ENCODE data around the gene HERC2.
A peak's percentile ranks its signal among the peaks of the same experiment; 100 is the strongest.

HERC2 gene

GRCh38 chr15:28107904-28108275 is 214.1 kb downstream of the HERC2 start:
- no peak overlapping the region for H3K4me3 ChIP-seq (ENCODE audit: low read depth, low read length)
- no peak for TF ChIP-seq CTCF (IDR thresholded peaks at IDR 0.05; ENCODE audit: low read depth, low read length)

- TF ChIP-seq CTCF (IDR thresholded peaks at IDR 0.05; ENCODE audit: low read depth, low read length) = no peak
- peak overlapping the region; percentile 57 for H3K4me3 ChIP-seq (ENCODE audit: low read depth, low read length)
These were observed 214.7 kb downstream of the HERC2 start for GRCh38 chr15:28107111-28107903.

DNA sequence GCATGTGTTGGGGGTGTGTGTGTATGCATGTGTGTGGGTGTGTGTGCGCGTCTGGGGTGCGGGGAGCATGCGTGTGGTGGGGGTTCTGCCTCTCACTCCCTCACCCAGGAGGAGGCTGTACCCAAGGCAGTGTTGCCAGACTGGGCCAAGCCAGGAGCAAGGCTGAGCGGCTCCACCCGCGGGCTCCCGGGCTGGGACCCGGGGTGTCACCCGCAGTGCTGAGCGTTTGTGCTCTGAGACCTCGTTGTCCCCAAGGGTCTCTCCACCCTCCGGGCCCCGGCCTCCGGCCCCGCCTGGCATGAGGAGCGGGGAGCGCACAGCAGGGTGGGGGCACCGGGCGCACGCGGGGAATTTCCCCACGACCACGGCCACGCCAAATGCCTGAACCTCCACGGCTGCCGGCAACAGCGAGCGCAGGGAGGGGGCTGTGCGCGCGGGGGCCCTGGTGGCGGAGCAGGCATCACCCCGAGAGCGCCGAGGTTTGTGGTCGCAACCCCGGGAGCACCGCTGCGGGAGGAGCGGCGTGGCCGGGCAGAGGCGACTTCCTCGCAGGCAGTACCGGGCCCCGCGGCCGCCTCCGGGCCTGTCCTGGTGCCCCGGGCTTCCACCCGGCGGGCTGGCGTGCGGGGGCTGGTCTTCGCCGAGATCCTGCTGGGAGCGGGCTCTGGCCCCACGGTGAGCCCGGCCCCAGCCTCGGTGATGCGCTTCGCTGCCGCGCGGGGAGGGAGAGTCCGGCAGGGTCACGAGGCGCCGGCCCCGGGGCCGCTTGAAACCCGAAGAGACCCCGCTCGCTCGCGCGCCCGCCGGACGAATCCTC is 215.5 kb downstream of the HERC2 start:
- H3K4me3 ChIP-seq (ENCODE audit: low read depth, low read length) = peak overlapping the region; percentile 57

GRCh38 chr15:28105793-28106192 is 216.2 kb downstream of the HERC2 start:
- H3K4me3 ChIP-seq (ENCODE audit: low read depth, low read length) = no peak overlapping the region
- TF ChIP-seq CTCF (IDR thresholded peaks at IDR 0.05; ENCODE audit: low read depth, low read length) = no peak

More for the DNA sequence above, 215.5 kb downstream of the HERC2 start:
- no peak for TF ChIP-seq CTCF (IDR thresholded peaks at IDR 0.05; ENCODE audit: low read depth, low read length)

GRCh38 chr15:28105224-28105791 is 216.7 kb downstream of the HERC2 start:
- no peak for TF ChIP-seq CTCF (IDR thresholded peaks at IDR 0.05; ENCODE audit: low read depth, low read length)
- H3K4me3 ChIP-seq (ENCODE audit: low read depth, low read length) = no peak overlapping the region

DNA sequence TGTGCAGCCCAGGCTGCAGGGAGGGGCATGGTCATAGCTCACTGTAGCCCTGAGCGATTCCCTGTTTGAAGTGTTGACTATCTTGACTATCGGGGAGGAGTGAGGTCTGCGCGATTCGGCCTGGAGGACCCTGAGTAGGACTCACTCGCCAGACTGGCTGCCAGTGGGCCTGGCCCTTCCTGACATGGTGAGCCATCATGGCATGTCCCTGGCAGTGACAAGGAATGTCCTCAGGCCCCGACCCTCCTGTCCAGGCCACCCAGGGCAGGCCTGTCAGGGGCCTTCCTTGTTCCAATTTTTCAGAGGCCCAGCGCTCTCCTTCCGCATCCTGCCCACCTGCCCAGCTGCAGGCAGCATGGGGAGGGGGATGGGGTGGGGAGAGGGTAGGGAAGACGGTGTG is 217.7 kb downstream of the HERC2 start:
- TF ChIP-seq CTCF (IDR thresholded peaks at IDR 0.05; ENCODE audit: low read depth, low read length) = no peak

GRCh38 chr15:28103831-28104230 is 218.1 kb downstream of the HERC2 start:
- no peak overlapping the region for H3K4me3 ChIP-seq (ENCODE audit: low read depth, low read length)
- TF ChIP-seq CTCF (IDR thresholded peaks at IDR 0.05; ENCODE audit: low read depth, low read length) = no peak

More for the DNA sequence above, 217.7 kb downstream of the HERC2 start:
- no peak overlapping the region for H3K4me3 ChIP-seq (ENCODE audit: low read depth, low read length)

Data from WI38 (cell line).